HepG2 (cell line): ENCODE data around the gene ZFPL1. TPM values are rescaled to one million over a fixed set of nuclear protein-coding genes. Genes with fewer than 3 reads are reported as not detected.

Experiments
- ARHGAP35 ChIP-seq: sonication (generic); formaldehyde crosslinking; IDR thresholded peaks from 2 replicates; pipeline ENCODE4 v1.9.0; 2022; ENCODE audit warnings: mild to moderate bottlenecking, inconsistent platforms, moderate library complexity, missing genetic modification reagents, borderline replicate concordance
- ARNT2 ChIP-seq: sonication (generic); formaldehyde crosslinking; IDR thresholded peaks from 2 replicates; pipeline ENCODE4 v1.8.0; 2022; ENCODE audit warnings: mild to moderate bottlenecking, low read depth, missing genetic modification reagents, moderate library complexity
- ATRX ChIP-seq: sonication (generic); formaldehyde crosslinking; IDR thresholded peaks from 2 replicates; pipeline ENCODE4 v1.4.0; 2020; ENCODE audit warnings: missing genetic modification reagents, borderline replicate concordance
- CBFB ChIP-seq: sonication (generic); formaldehyde crosslinking; IDR thresholded peaks from 2 replicates; pipeline ENCODE4 v1.4.0; 2020; ENCODE audit warnings: missing genetic modification reagents
- CBX2 ChIP-seq, 2 experiments: fragments of 200-600 bp in 1 of 2; sonication (generic); formaldehyde crosslinking in 1 of 2; IDR thresholded peaks; 2 replicates each; pipeline versions ENCODE4 v1.7.0 to v1.8.1; 2018 to 2022; ENCODE audit warnings: low read depth in 2 of 2, low read length in 1 of 2, mild to moderate bottlenecking in 1 of 2, missing genetic modification reagents in 1 of 2
- CEBPB ChIP-seq: IDR thresholded peaks from 2 replicates; pipeline ENCODE4 v1.6.1; 2011; ENCODE audit warnings: low read depth, low read length, improper control_type of control experiment, borderline replicate concordance
- CSRNP2 ChIP-seq: sonication (generic); formaldehyde crosslinking; conservative IDR thresholded peaks from 2 replicates; pipeline ENCODE4 v1.8.0; 2022; ENCODE audit warnings: low read depth, missing genetic modification reagents
- DDIT3 ChIP-seq: sonication (generic); formaldehyde crosslinking; IDR thresholded peaks from 2 replicates; pipeline ENCODE4 v1.4.0; 2020; ENCODE audit warnings: mild to moderate bottlenecking, missing genetic modification reagents
- ETV6 ChIP-seq: sonication (generic); formaldehyde crosslinking; conservative IDR thresholded peaks from 2 replicates; pipeline ENCODE4 v1.4.0; 2020; ENCODE audit warnings: missing genetic modification reagents
- MIER2 ChIP-seq: IDR thresholded peaks from 2 replicates; pipeline ENCODE4 v1.6.1; 2016; ENCODE audit warnings: missing biosample characterization, missing genetic modification reagents
- PHF5A ChIP-seq: IDR thresholded peaks from one replicate; pipeline ENCODE4 v1.6.1; 2018; ENCODE audit warnings: low read depth, missing genetic modification reagents; ENCODE audit not compliant: unreplicated experiment
- RFX5 ChIP-seq: IDR thresholded peaks from 2 replicates; pipeline ENCODE4 v1.6.1; 2011; ENCODE audit warnings: low read depth, low read length, improper control_type of control experiment
- SAP130 ChIP-seq: IDR thresholded peaks from 2 replicates; pipeline ENCODE4 v1.6.1; 2016; ENCODE audit warnings: low read depth
- ZBTB20 ChIP-seq: sonication (generic); formaldehyde crosslinking; IDR thresholded peaks from 2 replicates; pipeline ENCODE4 v1.8.1; 2023; ENCODE audit warnings: missing genetic modification reagents, low read depth, mild to moderate bottlenecking, borderline replicate concordance
- ZBTB42 ChIP-seq: sonication (generic); formaldehyde crosslinking; IDR thresholded peaks from 2 replicates; pipeline ENCODE4 v1.5.0; 2020; ENCODE audit warnings: mild to moderate bottlenecking, missing genetic modification reagents
- ZFP37 ChIP-seq: sonication (generic); formaldehyde crosslinking; IDR thresholded peaks from 2 replicates; pipeline ENCODE4 v1.4.0; 2020; ENCODE audit warnings: missing genetic modification reagents, borderline replicate concordance
- ZIK1 ChIP-seq: sonication (generic); formaldehyde crosslinking; IDR thresholded peaks from 2 replicates; pipeline ENCODE4 v1.5.0; 2020; ENCODE audit warnings: mild to moderate bottlenecking, low read depth, missing genetic modification reagents, borderline replicate concordance
- ZNF432 ChIP-seq: sonication (generic); formaldehyde crosslinking; IDR thresholded peaks from 2 replicates; pipeline ENCODE4 v1.5.0; 2020; ENCODE audit warnings: missing genetic modification reagents, mild to moderate bottlenecking, borderline replicate concordance
- ZNF572 ChIP-seq: sonication (generic); formaldehyde crosslinking; IDR thresholded peaks from 2 replicates; pipeline ENCODE4 v1.5.1; 2020; ENCODE audit warnings: mild to moderate bottlenecking, missing genetic modification reagents
- ZNF605 ChIP-seq: sonication (generic); formaldehyde crosslinking; IDR thresholded peaks from 2 replicates; pipeline ENCODE4 v1.8.0; 2022; ENCODE audit warnings: mild to moderate bottlenecking, missing genetic modification reagents
- ZNF644 ChIP-seq: IDR thresholded peaks from 2 replicates; pipeline ENCODE4 v1.6.1; 2016; ENCODE audit warnings: low read depth
- ZNF670 ChIP-seq: sonication (generic); formaldehyde crosslinking; IDR thresholded peaks from 2 replicates; pipeline ENCODE4 v1.8.0; 2022; ENCODE audit warnings: mild to moderate bottlenecking, missing genetic modification reagents, borderline replicate concordance
- ZNF720 ChIP-seq: sonication (generic); formaldehyde crosslinking; IDR thresholded peaks from 2 replicates; pipeline ENCODE4 v1.4.0; 2020; ENCODE audit warnings: missing genetic modification reagents
- ZNF75D ChIP-seq: sonication (generic); formaldehyde crosslinking; IDR thresholded peaks from 2 replicates; pipeline ENCODE4 v1.8.1; 2023; ENCODE audit warnings: missing genetic modification reagents, mild to moderate bottlenecking, borderline replicate concordance
- ZNF781 ChIP-seq: sonication (generic); formaldehyde crosslinking; IDR thresholded peaks from 2 replicates; pipeline ENCODE4 v1.5.1; 2020; ENCODE audit warnings: borderline replicate concordance, mild to moderate bottlenecking, missing genetic modification reagents; ENCODE audit errors: not compliant biosample characterization
- polyA plus RNA-seq, 8 experiments: library from polyadenylated mRNA; depleted of rRNA in 3 of 8; stranded (reverse) in 7 of 8; unstranded in 1 of 8; fragments of >200 nt; fragmentation: Illumina TruSeq in 4 of 8; extraction: Trizol in 4 of 8; gene quantifications; 2 replicates each; pipeline versions ENCODE4 v1.2.1 to v1.2.3, GENCODE V29; 2011 to 2016; ENCODE audit warnings: low read depth in 4 of 8, missing spikeins in 1 of 8, mixed read lengths in 1 of 8; ENCODE audit not compliant: insufficient read depth in 1 of 8
- total RNA-seq, 5 experiments: library from RNA; depleted of rRNA; stranded (reverse); fragments of >200 nt; fragmentation: Illumina TruSeq; extraction: Trizol; gene quantifications; 2 replicates each; pipeline ENCODE4 v1.2.3, GENCODE V29; 2016; ENCODE audit warnings: low read depth in 1 of 5

ZFPL1 gene
- total and polyA plus RNA-seq, 2 of the 13 experiments (the other 11 are each of a cell fraction or from before 2014, with no cell fraction given), result 32.2 to 56.0 TPM

- TF ChIP-seq ATRX, result no peak
- TF ChIP-seq ETV6 (CRISPR knock-in tag), result peak; percentile 85; the same call in 1 of the 2 replicates
- TF ChIP-seq ZNF75D (CRISPR knock-in tag), result no peak
- TF ChIP-seq ZNF781 (CRISPR knock-in tag), result no peak
- TF ChIP-seq ZNF670 (CRISPR knock-in tag), result peak; percentile 76; the same call in 1 of the 2 replicates
- TF ChIP-seq ZBTB42 (CRISPR knock-in tag), result 0 out of 2 replicates have a peak, but pooled peaks have one; percentile 41
- no peak for TF ChIP-seq ZNF572 (CRISPR knock-in tag)
- TF ChIP-seq ZIK1 (CRISPR knock-in tag), result peak; percentile 78
- peak; percentile 88; the same call in 1 of the 2 replicates for TF ChIP-seq CBFB
- TF ChIP-seq CSRNP2 (CRISPR knock-in tag), result peak; percentile 68; the same call in 1 of the 2 replicates
- TF ChIP-seq PHF5A (CRISPR knock-in tag), result no peak
- no peak for TF ChIP-seq ZNF644
- no peak for TF ChIP-seq CBX2 (IDR thresholded peaks at IDR 0.05; ENCODE audit: low read depth, low read length)
- no peak for TF ChIP-seq CBX2 (CRISPR knock-in tag; IDR thresholded peaks at IDR 0.05; ENCODE audit: low read depth)
- TF ChIP-seq ZBTB20 (CRISPR knock-in tag), result no peak
- TF ChIP-seq DDIT3 (CRISPR knock-in tag), result no peak
- TF ChIP-seq MIER2, result 0 out of 2 replicates have a peak, but pooled peaks have one; percentile 53
- TF ChIP-seq ZNF605 (CRISPR knock-in tag), result peak; percentile 85
- TF ChIP-seq CEBPB, result no peak
- TF ChIP-seq ZFP37 (CRISPR knock-in tag), result no peak
- no peak for TF ChIP-seq ZNF720 (CRISPR knock-in tag)
- TF ChIP-seq ARNT2, result peak; percentile 95
- TF ChIP-seq RFX5, result peak; percentile 43; the same call in 1 of the 2 replicates
- TF ChIP-seq ARHGAP35 (CRISPR knock-in tag), result no peak; the same call in 1 of the 2 replicates
- TF ChIP-seq SAP130 (CRISPR knock-in tag), result peak; percentile 100
- no peak for TF ChIP-seq ZNF432 (CRISPR knock-in tag)
These were observed at the start of gene ZFPL1, which contains the start of gene CDCA5 (continued) for GRCh38 chr11:65083834-65084597.
